K562 treated with DMSO at 1 percent for 4 hours (cell line): ENCODE results near the gene NIT2. TPM values are rescaled to one million over a fixed set of nuclear protein-coding genes. Genes with fewer than 3 reads are reported as not detected.

Experiments
- total RNA-seq: library from RNA; unstranded; fragments of 300-600 nt; gene quantifications from 2 replicates; pipeline ENCODE4 v1.2.3, GENCODE V29; 2022; ENCODE audit not compliant: insufficient read depth

NIT2 gene, protein sequence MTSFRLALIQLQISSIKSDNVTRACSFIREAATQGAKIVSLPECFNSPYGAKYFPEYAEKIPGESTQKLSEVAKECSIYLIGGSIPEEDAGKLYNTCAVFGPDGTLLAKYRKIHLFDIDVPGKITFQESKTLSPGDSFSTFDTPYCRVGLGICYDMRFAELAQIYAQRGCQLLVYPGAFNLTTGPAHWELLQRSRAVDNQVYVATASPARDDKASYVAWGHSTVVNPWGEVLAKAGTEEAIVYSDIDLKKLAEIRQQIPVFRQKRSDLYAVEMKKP
- total RNA-seq = 7.3 and 9.7 TPM in 2 replicates

DNA sequence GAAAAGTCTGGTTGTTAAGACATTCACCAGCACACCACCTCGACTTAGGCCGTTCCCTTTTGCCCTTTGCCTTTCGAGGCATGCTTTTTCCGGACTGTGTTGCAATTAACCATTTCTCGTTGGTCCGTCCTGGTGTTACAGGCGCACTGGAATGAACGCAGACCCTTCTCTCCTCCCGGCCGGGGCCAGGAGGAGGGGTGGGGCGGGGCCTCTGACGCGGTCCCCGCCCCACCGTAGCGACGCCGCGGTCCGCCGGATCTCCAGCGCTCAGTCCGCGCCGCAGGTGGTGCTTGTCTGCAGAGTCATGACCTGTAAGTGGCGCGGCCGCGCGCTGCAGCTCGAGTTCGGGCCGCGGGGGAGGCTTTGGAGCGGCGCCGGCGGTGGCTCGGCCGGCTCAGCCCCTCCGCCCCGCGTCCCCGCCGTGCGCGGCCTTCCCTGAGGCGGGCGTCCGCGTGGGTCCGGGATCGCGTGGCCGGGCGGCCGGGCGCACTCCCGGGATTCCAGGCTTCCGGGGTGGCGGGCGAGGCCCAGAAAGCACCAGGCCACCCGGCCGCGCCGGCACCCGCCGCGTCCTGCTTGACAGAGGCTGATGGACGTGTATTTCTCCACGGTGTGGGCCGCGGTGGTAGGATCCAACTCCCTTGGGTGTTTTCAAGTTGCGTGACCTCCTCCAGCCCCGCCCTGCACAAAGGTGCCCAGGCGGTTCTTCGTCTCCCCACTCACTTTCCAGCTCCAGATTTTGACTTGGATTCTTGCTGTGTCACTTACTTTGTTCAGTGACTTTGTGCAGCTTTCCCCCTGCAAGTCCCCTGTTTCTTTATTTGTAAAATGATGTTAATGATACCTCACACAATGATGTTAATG is at the start of gene NIT2:
Gene NIT2 (plus strand): TSS at position 270 of the 864 bp plus-strand sequence. CDS start 35 bp downstream, at position 305.

DNA sequence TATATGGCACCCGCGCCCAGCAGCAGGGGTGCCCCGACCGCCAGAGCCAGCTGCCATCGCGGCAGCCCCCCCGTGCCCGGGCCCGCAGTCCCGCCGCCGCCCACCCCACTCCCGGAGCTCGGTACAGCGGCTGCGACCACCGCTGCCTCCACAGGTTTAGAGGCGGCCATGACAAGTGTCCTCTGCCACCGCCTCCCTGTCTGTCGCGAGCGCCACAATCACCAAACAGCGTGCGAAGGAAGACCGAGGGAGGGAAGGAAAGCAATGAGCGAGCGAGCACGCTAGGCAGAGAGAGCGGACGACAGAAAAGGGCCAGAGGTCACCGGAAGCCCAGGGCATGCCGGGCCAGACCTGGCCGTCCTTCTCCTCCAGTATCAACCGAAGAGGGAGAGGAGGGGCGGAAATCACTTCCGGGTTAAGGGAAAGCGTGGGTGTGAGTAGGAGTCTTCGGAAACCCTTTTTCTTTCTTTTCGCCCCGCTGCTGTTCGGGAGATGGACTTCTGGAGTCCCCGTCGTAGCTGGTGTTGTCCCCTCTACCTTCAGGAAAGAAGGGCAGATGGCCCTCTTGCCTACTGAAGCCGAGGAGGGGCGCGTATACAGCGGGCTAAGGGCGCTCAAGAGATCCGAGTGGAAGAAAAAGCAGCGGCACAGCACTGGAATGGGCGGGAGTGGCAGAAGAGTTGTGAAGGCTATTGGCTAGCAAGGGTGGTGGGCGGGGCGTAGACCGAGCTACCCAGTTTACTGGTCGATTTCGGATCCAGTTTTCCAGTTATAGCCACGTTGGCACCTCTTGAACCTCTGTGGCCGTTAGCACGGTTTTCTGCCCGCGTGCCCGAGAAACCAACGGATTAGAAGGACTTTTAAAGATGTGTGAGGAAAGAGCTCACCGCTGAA is 66.5 kb downstream of the NIT2 start, which contains the start of the genes LNP1 and TOMM70:
Gene LNP1 (plus strand): TSS at position 760 of the 894 bp plus-strand sequence. CDS start 28,191 bp downstream, outside the sequence.
Gene TOMM70 (minus strand): TSS at position 310 of the 894 bp plus-strand sequence. CDS start 140 bp downstream, at position 170.

Other genes with a start within 250 kb of the NIT2 start
- 3.5 and 6.1 TPM in 2 replicates for gene FILIP1L, start 220.3 kb upstream of the NIT2 start, total RNA-seq
- gene TBC1D23, start 73.8 kb upstream of the NIT2 start, total RNA-seq = 12.7 and 14.7 TPM in 2 replicates
- 16.3 and 17.4 TPM in 2 replicates for gene TOMM70, start 66.3 kb downstream of the NIT2 start, total RNA-seq
- 4.6 and 5.9 TPM in 2 replicates for gene LNP1, start 66.8 kb downstream of the NIT2 start, total RNA-seq
- 1.9 and 2.7 TPM in 2 replicates for gene TMEM45A, start 157.9 kb downstream of the NIT2 start, total RNA-seq